EL (cell line): ENCODE results near the gene CYB5R4.

Experiments
- DNase-seq: peaks from one replicate; pipeline ENCODE4 v3.0.0-alpha.2; 2016

The CYB5R4 gene, protein sequence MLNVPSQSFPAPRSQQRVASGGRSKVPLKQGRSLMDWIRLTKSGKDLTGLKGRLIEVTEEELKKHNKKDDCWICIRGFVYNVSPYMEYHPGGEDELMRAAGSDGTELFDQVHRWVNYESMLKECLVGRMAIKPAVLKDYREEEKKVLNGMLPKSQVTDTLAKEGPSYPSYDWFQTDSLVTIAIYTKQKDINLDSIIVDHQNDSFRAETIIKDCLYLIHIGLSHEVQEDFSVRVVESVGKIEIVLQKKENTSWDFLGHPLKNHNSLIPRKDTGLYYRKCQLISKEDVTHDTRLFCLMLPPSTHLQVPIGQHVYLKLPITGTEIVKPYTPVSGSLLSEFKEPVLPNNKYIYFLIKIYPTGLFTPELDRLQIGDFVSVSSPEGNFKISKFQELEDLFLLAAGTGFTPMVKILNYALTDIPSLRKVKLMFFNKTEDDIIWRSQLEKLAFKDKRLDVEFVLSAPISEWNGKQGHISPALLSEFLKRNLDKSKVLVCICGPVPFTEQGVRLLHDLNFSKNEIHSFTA

DNA sequence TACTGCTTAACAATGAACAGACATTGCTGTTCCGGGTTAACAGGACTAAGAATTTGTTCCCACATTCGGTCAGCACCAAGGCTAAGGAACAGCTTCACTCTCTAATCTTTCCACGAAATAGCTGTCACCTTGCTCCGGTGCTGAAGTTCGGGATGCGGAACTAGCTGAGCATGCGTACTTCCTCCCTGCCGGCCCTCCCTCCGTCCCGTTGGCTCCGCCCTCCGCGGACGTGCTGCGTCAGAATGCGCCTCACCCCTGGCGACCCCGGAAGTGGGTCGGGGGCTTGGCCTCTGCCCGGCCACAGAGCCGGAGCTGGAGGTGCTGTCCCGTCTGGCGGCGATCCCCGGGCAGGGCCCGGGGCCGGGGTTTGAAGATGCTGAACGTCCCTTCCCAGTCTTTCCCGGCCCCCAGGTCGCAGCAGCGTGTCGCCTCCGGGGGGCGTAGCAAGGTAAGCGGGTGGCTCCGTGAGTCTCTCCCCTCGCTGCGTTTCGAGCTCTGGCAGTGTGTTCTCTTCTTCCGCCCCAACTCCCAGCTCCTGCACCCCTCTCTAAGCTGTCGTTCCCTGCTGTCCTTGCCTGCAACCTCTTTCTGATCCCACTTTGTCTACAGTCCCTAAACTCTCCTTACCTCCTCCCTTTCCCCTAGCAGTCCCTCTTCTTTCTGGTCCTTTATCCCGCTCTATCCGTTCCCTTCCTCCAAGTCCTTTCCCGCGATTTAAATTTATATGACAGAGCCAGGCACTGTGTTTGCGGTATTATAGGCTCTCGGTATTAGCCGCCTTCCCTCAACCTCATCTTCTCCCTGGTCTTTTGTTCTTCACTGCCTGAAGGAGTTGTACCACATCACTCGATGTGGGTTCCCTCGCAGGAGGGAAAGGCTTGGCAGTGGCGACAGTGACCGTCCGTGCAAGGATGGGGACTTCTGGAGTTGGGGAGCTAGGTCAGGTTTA lies at the start of gene CYB5R4:
TSS of gene CYB5R4 (plus strand) at position 280 of the 949 bp plus-strand sequence. CDS start at position 374, 94 bp downstream.
- DNase-seq = peak; percentile 94

DNA sequence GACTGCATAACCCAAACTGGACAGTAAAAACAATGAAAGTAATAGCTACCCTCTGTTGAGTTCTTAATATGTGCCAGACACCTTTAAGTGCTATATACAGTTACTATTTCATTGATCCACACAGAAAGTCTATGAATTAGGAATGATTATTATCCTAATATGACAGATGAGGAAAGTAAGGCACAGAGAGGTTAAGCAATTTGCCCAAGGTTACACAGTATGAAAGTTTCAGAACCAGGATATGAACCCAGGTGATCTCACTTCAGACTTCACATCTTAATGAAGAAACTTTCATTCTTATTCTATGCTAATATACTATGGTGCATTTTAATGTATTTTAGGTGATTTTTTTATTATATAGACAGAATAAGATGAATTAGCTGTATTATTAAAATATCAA lies 46.9 kb upstream of the CYB5R4 start:
- DNase-seq = no peak

DNA sequence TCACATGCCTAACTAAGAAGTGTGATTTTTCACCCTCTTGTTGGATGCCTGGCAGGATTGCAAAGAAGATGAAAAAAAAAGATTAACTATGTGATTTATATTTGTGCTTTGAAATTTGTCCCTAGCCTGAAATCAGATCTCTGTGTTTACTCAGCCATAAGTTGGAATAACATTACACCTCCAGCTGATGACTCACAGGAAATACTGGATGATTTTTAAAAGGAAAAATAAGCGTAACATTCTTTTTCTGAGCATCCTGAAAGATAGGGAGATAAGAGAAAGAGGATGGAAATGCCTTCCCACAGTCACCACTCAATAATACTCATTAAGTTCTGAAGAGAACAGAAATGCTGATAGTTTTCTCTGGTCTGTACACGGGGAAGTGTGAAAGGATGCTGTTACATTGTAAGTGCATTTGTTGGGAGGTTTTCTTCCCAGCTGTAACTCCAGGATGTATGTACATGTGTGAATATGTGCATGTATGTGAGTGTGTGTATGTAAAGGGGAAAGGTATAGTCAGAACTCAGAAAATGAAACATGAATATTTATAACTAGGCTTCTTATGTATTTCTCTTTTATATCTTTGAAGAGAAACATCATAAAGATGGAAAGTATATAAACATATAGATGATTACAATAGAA lies 43.7 kb upstream of the CYB5R4 start:
- peak; percentile 29 for DNase-seq

DNA sequence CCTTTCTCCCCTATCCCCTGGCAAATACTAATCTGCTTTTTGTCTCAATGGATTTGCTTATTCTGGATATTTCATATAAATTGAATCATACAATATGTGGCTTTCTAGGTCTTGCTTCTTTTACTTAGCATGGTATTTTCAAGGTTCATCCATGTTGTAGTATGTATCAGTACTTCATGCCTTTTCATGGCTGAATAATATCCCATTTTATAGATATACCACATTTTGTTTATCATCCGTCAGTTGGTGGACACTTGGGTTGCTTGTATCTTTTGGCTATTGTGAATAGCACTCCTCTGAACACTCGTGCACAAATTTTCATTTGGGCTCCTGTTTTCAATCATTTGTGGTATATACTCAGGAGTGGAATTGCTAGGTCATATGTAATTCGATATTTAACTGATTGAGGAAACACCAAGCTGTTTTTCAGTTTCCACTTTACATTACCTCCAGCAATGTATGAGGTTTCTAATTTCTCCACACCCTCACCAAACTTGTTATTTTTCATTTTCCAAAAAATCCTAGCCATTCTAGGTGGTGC lies 36.8 kb upstream of the CYB5R4 start:
- no peak for DNase-seq

DNA sequence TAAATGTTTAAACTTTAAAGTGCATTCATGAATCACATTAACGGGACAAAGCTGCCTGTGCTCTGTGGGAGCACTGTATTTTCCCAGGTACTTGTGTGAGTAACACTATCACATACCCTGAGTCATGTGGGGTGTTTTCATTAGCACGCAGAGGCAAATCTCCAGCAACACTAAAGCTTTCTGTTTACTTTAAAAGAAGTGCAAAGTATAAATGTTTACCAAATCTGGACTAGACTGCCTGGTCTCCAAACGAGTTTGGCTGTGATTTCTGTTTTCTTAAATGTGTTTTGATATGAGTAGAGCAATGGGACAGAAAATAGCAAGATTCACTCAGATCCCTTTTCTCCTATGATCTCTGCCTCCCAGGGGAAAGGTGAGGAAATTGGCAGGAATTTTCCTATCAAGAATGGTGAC lies 35.1 kb upstream of the CYB5R4 start:
- DNase-seq = peak; percentile 6

DNA sequence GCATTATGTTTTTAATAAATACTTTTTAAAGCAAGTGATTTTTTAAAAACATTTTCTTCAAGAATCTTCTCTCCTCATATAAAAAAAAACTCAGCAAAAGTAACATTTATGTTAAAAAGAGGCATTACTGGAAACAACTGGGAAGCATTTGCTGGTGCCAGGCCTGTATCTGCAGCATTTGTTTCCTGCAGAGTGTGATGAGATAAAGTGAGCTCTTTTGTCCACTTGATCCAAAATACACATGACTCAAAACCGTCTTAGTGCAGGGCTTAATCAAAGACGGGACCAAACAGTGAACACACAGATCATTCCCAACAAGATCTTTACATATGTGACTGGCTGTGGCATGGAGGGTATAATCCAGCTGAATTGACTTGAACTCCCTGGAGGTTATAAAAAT lies 34.7 kb upstream of the CYB5R4 start:
- no peak for DNase-seq

DNA sequence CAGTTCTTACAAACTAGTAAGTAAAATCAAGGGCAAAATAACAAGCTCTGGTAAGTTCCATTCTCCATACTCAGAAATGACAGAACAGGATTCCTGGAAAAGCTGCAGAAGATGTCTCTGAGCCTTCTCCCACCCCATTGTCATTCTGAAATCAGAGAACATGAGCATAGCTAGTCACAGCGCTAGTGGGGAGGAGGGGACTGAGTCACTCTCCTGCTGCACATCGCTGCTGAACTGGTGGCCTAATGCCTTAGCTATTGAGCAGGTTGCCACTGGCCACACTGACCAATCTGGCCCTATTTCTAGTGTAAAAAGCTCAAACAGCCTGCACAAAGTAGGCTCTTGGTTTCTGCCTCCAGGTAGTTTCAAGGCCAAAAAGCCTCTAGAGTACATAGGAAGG lies 32.4 kb upstream of the CYB5R4 start:
- DNase-seq = peak; percentile 4

DNA sequence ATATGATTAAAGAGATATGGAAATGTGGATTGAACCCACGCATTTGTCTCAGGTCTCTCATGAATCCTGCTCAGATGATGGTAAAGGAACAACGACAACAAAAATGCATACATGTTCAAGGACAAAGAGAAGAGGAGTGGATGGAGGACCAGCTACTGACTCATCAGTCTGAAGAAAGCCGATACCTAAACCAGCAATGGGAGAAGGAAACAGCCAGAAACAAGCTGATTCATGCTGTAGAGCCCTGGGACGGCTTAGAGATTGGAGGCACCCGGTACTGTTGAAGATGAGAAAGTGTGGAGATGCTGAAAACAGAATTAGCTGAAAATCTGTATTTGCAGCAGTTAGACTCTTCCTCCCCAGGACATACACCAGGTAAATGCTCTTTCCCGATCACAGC lies 20.8 kb upstream of the CYB5R4 start:
- no peak for DNase-seq

DNA sequence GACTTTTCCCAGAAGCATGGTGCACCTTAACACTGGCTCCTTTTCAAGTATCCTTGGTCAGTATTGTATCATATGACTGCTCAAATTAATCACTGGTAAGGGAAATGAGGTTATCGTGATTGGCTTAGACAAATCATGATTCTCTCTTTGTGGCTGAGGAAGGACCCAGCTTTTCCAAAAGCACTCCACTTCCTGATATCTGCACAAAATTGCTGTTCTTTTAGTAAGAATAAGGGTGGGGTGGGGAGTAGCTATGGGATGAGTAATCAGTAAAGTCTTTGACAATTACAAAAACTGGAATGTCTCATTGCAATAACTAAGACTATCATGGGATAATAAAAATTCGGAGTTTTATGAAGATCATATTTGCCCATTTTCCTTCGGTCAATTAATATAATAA lies 15.3 kb upstream of the CYB5R4 start:
- no peak for DNase-seq

DNA sequence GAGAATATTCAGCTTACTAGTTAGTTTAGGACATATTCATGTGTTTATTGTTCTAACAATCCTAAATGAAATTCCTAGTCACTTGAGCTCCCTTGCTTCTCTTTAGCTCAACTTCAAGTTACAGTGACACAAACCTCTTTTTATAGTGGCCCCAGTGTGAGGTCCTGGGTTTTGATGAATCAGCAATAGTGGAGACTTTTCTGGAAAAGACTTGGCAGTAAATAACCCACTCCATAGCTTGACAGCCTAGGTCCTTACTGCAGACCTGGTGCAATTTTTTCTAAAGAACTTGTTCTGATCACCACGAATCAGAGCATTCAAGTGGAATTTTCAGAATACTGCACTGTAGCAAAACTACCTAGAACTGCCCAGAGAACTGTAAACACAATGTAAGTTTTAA lies 13.2 kb upstream of the CYB5R4 start:
- no peak for DNase-seq

DNA sequence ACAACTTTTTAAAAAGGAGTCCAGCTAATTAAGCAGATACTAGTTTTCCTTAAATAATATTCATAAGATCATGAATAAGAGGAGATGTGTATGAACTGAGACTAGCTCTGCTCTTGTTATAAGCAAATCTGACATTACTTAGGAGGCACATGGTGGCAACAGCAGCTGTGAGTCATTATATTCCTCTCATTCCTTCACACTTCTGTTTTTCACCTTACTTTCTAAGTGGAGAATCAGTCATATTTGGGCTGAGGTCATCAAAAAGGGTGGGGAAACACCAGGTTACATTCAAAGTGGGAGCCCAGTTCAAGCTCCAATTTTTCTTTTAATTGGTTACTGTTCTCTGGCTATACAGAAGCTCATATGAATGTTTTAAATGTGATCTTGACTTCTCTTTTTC lies 12.3 kb upstream of the CYB5R4 start:
- no peak for DNase-seq

DNA sequence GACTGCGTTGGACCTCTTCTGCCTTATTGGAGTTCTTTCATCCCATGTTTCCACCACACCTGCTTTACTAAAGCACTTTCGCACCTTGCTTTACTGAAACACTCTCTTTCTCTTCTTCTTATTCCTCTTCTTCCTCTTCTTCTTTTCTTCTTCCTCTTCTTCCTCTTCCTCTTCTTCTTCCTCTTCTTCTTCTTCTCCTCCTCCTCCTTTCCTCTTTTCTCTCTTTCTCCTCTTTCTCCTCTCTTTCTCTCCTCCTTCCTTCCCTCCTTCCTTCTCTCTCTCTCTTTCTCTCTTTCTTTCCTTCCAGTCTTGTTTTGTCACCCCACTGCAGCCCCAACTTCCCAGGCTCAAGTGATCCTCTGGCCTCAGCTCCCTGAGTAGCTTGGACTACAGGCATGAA lies 10.4 kb upstream of the CYB5R4 start:
- DNase-seq = no peak

DNA sequence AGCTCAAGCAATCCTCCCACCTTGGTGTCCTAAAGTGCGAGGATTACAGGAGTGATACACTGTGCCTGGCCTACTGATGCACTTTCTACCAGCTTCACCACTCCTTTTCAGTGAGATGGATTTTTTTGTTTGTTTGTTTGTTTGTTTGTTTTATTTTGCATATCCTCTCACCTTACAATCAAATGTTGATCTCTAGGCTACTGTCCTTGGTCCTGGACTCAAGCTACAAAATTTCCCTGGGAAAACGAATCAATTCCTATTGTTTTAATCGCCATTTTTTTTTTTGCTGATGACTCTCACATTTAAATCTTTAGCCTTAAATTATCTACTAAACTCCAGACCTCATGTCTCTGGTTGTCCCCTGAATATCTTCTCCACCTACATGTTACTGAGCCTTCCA lies 9.9 kb upstream of the CYB5R4 start:
- DNase-seq = no peak

DNA sequence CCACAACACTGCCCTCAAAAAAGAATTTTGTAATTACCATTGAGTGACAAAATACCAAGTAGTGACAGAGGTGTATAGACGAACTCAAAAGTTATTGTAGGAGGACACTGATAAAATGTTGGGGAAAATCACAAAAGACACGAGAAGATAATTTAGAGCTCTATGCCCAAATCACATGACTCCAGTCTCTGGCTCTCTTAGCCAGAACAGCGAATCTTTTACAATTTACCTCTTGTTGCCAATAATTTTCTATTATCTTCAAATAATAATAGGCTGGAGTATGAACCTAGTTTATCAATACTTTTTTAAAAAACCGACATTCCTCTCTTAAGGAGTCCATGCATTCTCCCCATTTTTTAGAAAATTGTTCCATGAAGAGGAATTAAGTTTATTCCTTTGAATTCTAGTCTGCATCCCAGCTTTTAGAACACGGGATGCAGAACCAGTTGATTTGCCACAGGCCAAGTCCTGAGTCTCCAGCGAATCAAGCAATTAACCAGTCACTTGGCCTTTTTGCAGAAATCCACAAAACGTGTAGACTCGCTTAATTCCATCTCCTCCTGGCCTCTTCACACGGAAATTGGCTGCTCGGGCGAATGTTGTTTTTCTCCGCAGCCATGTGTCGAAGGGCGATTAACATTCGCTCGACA lies 6.8 kb upstream of the CYB5R4 start:
- no peak for DNase-seq

DNA sequence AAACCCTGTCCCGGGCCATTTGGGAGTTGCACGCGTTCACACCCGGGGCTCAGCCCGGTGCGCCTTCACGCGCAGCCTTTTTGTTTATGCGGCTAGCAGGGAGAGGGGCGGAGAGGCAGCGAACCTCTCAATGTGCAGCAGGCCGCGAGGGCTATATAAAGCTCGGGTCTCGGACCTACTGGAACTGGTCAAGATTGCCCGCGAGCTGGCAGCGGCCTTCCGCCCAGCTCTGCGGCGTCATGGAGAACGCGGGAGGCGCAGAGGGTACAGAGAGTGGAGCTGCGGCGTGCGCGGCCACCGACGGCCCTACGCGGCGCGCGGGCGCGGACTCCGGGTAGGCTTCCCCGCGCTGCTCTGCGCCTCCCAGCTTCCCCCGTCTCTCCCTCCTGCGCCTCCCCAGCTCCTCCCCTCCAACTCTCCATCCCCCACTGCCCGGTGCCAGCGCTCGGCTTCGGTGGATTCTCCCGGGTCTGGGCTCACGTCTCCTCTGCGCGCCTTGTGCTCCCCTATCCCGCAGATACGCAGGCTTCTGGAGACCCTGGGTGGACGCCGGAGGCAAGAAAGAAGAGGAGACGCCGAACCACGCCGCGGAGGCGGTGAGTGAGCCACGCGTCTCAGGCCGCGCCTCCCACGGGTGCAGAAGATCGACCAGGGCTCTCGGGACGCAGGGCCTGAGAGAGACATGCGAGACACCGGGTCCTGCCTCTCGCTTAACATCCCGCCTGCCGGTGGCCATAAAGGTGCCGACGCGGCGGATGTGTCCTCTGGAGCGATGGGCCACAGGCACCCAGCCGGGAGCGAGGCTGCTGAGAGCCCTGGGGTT lies 6.1 kb upstream of the CYB5R4 start, which contains the start of gene RIPPLY2:
TSS of gene RIPPLY2 (plus strand) at position 183 of the 823 bp plus-strand sequence. CDS start at position 240, 57 bp downstream.
- peak; percentile 39 for DNase-seq

DNA sequence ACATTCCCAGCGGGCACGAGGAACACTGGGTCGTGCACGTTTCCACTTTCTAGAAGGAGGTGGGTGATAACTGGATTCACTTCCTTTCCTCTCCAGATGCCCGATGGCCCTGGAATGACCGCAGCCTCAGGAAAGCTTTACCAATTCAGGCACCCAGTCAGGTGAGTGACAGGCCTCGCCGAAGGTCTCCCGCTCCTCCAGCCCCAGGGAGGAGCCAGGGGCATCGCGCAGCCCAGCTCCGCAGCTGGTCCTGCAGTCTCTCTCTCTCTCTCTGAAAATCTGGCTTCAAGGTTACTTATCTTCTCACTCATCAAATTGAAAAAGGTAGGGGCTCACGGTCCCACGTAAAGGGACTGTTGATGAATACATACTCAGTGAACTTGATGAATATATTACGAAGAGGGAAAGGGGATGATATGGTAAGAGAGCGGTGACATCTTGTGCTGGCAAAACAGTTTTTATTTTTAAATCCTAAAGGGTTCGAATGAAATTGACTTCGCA lies 5.4 kb upstream of the CYB5R4 start:
- no peak for DNase-seq

DNA sequence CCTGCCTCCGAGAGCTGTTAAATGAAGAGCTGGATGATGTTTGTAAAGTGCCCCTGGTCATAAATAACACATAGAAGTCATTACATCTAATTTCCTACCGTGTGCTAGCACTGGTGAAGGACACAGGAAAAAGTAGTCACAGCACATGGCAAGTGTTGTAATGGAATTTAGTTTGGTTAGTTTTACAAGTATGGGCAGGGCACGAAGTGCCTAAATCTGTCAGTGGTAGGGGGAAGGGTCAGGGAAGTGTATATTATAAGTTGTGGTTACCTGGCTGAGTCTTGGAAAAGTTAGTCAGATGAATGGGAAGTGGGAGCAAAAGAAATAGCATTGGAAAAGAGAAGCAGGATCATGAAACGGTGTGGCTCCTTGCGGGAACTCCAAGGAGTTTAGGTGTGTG lies 4.7 kb upstream of the CYB5R4 start:
- no peak for DNase-seq

DNA sequence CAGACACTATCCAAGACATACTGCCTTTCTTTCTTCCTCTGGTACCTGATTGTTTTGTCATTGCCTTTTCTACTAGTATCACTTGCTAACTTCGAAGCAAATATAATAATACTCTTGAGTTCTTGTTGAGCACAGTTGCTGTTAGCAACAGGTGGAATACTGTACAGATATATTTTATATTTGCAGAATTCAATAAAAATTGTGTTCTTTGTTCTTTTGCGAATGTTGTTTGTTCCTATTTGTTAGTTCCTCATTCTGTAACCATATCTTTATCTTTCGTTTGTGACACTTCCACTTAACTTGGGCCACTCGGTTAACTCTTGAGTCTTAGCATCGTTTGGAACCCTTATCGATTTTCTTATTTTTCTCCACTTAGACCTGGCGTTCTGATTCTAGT lies 868 bp downstream of the CYB5R4 start:
- no peak for DNase-seq

DNA sequence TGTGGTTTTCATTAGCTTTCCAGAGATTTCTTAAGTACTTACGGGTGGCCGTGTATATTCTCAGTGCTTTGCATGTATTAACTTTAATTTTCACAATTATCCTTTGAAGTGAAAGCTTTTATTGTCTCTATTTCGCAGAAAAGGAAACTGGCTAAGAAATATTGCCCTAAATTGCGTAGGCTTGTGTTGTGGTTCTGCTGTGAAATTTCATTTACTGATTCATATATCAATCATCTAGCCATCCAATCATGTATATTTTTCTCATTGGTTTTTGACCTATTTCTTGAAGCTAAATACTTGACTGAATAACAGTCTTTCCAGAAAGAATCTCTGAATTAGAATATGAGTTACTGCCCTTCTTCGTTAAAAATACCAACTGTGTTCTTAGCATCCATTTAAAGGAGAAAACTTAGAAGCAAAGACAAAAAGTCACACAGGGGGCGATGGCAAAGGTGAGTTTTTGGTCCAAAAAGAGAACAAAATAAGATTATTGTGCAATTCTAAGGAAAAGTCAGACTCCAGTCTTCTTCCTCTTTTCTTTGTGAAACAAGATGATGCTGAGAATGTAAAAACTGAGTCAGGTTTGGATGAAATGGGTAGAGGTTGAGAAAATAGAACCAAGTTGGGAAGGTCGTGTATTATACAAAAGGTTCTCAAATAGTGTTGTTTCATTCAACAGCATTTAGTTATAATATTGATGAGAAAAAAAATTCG lies 1.4 kb downstream of the CYB5R4 start:
- DNase-seq = no peak

DNA sequence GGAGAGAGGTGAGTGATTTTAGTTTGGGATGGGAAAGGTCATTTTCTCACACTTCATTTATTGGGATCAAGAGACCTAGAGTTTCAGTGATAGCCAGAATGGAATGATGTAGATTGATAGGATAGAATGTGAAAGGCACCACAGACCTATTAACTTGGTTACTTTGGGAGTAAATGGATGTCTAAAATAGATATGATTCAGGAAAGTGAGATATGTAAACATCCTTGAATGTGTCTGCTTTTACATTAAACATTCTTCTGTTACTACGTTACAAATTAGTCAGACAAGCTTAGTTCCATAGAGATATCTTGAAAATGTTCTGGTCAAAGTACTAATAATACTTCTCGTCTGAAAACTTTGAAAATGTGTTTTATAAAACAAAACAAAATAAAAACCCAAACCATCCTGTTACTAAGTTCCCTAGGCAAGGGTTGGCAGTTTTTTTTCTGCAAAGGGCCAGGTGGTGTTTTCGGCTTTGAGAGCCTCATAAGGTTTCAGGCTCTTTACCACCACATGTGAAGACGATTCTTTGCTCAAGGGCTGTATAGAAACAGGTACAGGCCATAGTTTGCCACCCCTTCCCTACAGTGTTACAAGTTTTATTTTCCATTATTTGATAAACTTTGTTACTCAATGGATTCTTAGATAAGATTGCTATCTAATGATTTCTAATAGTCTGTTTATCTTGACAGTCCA lies 3.4 kb downstream of the CYB5R4 start:
- DNase-seq = peak; percentile 9
